Mesendoderm (in vitro differentiated cells): ENCODE measurements around the gene PAX5.

Source experiments
- DNase-seq: peaks from one replicate; pipeline ENCODE4 v3.0.0; 2013
- H2AK5ac ChIP-seq: 2 replicates; pipeline ENCODE4 v1.6.1; 2013; ENCODE audit warnings: low read length, inconsistent platforms
- H2BK120ac ChIP-seq: 2 replicates; pipeline ENCODE4 v1.6.1; 2013; ENCODE audit warnings: low read depth, mild to moderate bottlenecking, low read length, moderate library complexity, mixed read lengths
- H2BK15ac ChIP-seq: replicated peaks from 2 replicates; pipeline ENCODE4 v1.6.1; 2013; ENCODE audit warnings: low read depth, mild to moderate bottlenecking, moderate library complexity
- H2BK5ac ChIP-seq: 2 replicates; pipeline ENCODE4 v1.6.1; 2013; ENCODE audit warnings: low read length, inconsistent platforms
- H3K18ac ChIP-seq: 2 replicates; pipeline ENCODE4 v1.6.1; 2013; ENCODE audit warnings: mild to moderate bottlenecking, low read length, mixed read lengths
- H3K23ac ChIP-seq: one replicate; pipeline ENCODE4 v1.6.1; 2013; ENCODE audit warnings: low read length
- H3K27ac ChIP-seq: 2 replicates; pipeline ENCODE4 v1.5.1; 2013; ENCODE audit warnings: low read depth, mild to moderate bottlenecking, inconsistent platforms, low read length, moderate library complexity
- H3K27me3 ChIP-seq: 2 replicates; pipeline ENCODE4 v1.6.1; 2013; ENCODE audit warnings: low read length, control low read depth, mild to moderate bottlenecking, inconsistent platforms; ENCODE audit not compliant: insufficient read depth, poor library complexity
- H3K36me3 ChIP-seq: 2 replicates; pipeline ENCODE4 v1.6.1; 2013; ENCODE audit warnings: low read length, inconsistent platforms; ENCODE audit not compliant: control insufficient read depth, insufficient read depth
- H3K4ac ChIP-seq: one replicate; pipeline ENCODE4 v1.6.1; 2013; ENCODE audit warnings: low read depth, mild to moderate bottlenecking, low read length, moderate library complexity
- H3K4me1 ChIP-seq: 2 replicates; pipeline ENCODE4 v1.6.1; 2013; ENCODE audit warnings: low read depth, low read length, inconsistent platforms; ENCODE audit not compliant: control insufficient read depth
- H3K4me2 ChIP-seq: 2 replicates; pipeline ENCODE4 v1.6.1; 2013; ENCODE audit warnings: low read length
- H3K4me3 ChIP-seq: 2 replicates; pipeline ENCODE4 v1.5.1; 2013; ENCODE audit warnings: mild to moderate bottlenecking, low read length
- H3K56ac ChIP-seq: one replicate; pipeline ENCODE4 v1.6.1; 2013; ENCODE audit warnings: low read length
- H3K79me1 ChIP-seq: 2 replicates; pipeline ENCODE4 v1.6.1; 2013; ENCODE audit warnings: low read length, inconsistent platforms
- H3K79me2 ChIP-seq: 2 replicates; pipeline ENCODE4 v1.6.1; 2013; ENCODE audit warnings: mild to moderate bottlenecking, low read length; ENCODE audit not compliant: control insufficient read depth, insufficient read depth
- H3K9ac ChIP-seq: 2 replicates; pipeline ENCODE4 v1.6.1; 2013; ENCODE audit warnings: low read length, inconsistent platforms
- H4K5ac ChIP-seq: one replicate; pipeline ENCODE4 v1.6.1; 2013; ENCODE audit warnings: low read length
- H4K8ac ChIP-seq: one replicate; pipeline ENCODE4 v1.6.1; 2013; ENCODE audit warnings: low read depth, mild to moderate bottlenecking, control low read depth, low read length, moderate library complexity
- WGBS: extraction: QIAGEN DNeasy Blood & Tissue Kit; methylation state at CpG from one replicate; pipeline ENCODE4 v1.1.7; 2013; ENCODE audit warnings: low lambda C conversion rate, missing lambda C conversion rate; ENCODE audit not compliant: insufficient coverage; ENCODE audit errors: extremely low coverage; 5-methylcytosine and 5-hydroxymethylcytosine counted together

The PAX5 gene

DNA sequence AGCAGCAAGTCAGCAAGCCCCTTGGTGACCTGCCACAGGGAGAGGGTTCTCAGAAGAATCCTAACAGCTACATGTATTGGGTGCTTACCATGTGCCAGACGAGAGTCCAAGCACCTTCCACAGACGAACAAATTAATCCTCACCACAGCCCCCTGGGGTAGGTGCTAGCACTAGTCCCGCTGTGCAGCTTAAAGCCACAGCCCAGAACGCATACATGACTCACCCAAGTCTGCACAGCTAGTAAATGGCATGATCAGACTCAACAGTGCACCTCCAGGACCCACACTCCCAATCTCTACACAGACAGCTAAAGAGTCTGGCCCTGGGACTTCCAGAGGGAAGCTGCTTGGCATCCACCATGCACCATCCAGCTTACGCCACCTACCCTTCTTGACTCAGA is 111.5 kb downstream of the PAX5 start:
- Histone ChIP-seq H3K79me2 (no peaks in the 10 kb centered on the region), H3K27ac (no peak overlapping the region), H3K4ac (no peak overlapping the region), H3K18ac (no peak overlapping the region), H4K8ac (no peak overlapping the region), H3K9ac (no peak overlapping the region), H3K79me1 (no peaks in the 10 kb centered on the region), H3K56ac (no peak overlapping the region), H3K4me3 (no peak overlapping the region), H2BK5ac (no peak overlapping the region), H3K4me2 (no peak overlapping the region), H3K4me1 (no peaks in the 10 kb centered on the region), H2AK5ac (no peak overlapping the region), H2BK15ac (no peak overlapping the region), H3K27me3 (no peaks in the 10 kb centered on the region), H3K36me3 (no peaks in the 10 kb centered on the region), H3K23ac (no peak overlapping the region), H4K5ac (no peak overlapping the region), H2BK120ac (no peak overlapping the region)
- no CpG with 5 or more reads among the region's 5 CpGs for WGBS
- no peak for DNase-seq

DNA sequence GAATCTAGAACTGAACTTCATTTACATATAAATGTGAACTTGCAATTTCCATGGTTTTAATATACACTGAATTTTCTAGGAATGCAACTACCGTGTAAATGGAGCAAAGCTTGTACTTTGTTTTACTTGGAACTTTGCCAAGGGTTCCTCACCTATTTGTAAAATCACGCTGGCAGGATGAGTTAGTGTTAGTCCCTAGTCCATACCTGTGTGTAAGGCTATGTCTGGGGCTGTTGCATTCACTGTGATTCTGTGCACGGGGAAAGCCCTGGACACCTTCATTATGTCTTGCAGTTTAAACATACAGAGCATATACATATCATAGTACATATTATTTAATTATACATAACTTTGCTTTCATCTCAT is 119.9 kb downstream of the PAX5 start:
- no peak overlapping the region for H2BK5ac ChIP-seq
- H3K18ac ChIP-seq, result no peak overlapping the region
- H3K4ac ChIP-seq, result no peak overlapping the region
- H2BK120ac ChIP-seq, result no peak overlapping the region
- H3K56ac ChIP-seq, result no peak overlapping the region
- no peak overlapping the region for H3K4me3 ChIP-seq
- no peaks in the 10 kb centered on the region for H3K79me1 ChIP-seq
- H4K8ac ChIP-seq, result no peak overlapping the region
- H3K27me3 ChIP-seq, result no peaks in the 10 kb centered on the region
- H3K36me3 ChIP-seq, result no peaks in the 10 kb centered on the region
- no peak overlapping the region for H3K9ac ChIP-seq
- no peaks in the 10 kb centered on the region for H3K4me1 ChIP-seq
- no peaks in the 10 kb centered on the region for H3K79me2 ChIP-seq
- no peak for DNase-seq
- H3K4me2 ChIP-seq, result no peak overlapping the region
- no peak overlapping the region for H4K5ac ChIP-seq
- no CpG with 5 or more reads among the region's 3 CpGs for WGBS
- H2BK15ac ChIP-seq, result no peak overlapping the region
- H2AK5ac ChIP-seq, result no peak overlapping the region
- no peak overlapping the region for H3K23ac ChIP-seq
- no peak overlapping the region for H3K27ac ChIP-seq

DNA sequence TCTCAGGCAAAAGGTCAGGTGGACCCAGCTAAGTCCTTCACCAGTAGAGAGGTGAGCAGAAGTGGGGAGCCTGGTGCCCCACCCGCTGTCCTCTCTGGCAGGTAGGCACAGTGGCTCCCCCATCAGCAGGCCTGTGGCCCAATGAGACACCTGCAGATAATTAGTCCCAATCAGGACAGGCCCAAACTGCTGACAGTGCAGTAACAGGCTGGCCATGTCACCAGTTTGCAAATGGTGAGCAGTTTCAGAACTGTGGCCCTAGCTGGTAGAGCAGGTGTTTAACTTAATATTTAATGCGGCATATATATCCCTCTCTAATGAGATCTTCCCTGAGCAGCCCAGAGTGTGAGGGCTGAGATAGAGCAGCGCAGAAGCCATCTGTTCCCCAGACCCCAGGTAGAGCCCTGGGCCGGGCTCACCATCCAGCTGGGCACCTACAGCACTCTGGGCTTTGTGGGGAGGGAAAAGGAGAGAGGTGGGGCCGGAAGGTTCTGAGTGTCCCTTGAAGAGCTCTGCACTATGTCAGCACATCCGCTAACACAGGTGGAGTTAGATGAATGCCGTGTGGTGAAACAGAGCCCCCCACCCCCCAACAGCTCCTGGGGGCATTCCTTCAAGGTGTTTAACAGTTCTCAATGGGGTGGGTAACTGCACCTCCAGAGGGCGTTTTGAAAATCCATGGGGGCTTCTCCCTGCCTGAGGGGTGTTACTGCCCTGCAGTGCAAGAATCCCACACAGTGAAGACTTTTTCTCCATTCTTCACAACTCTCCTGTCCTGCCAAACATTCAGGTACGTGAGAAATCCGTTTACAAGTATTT is 120.5 kb downstream of the PAX5 start:
- DNase-seq, result no peak
- Histone ChIP-seq H3K36me3 (no peaks in the 10 kb centered on the region), H2AK5ac (no peak overlapping the region), H3K56ac (no peak overlapping the region), H3K4me1 (no peaks in the 10 kb centered on the region), H3K79me1 (no peaks in the 10 kb centered on the region), H2BK15ac (no peak overlapping the region), H3K4me2 (no peak overlapping the region), H3K27me3 (no peaks in the 10 kb centered on the region), H4K8ac (no peak overlapping the region), H3K23ac (no peak overlapping the region), H3K18ac (no peak overlapping the region), H3K4ac (no peak overlapping the region), H3K4me3 (no peak overlapping the region), H3K27ac (no peak overlapping the region), H3K9ac (no peak overlapping the region), H4K5ac (no peak overlapping the region), H2BK120ac (no peak overlapping the region), H3K79me2 (no peaks in the 10 kb centered on the region), H2BK5ac (no peak overlapping the region)
- WGBS, result no CpG with 5 or more reads among the region's 10 CpGs

DNA sequence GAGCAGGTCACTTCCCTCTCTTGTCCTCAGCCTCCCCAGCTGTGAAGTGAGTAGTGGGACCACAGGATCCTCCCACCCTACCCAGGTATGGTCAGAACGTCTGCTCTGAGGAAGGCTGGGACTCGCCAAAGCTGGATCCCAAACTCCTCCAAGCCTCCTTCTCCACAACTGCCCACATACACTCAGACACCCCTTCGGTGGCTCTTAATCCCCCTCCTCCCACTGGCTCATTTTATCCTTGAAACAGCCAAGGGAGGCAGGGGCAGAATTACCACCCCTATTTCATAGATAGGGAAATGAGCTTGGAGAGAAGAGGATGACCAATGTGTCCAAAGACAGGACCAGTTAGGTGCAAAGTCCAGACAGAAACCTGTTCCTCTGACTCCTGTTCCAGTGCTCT is 121.4 kb downstream of the PAX5 start:
- Histone ChIP-seq H3K18ac (no peak overlapping the region), H3K4ac (no peak overlapping the region), H3K27me3 (no peaks in the 10 kb centered on the region), H4K8ac (no peak overlapping the region), H3K79me2 (no peaks in the 10 kb centered on the region), H3K4me3 (no peak overlapping the region), H3K79me1 (no peaks in the 10 kb centered on the region), H2AK5ac (no peak overlapping the region), H3K56ac (no peak overlapping the region), H4K5ac (no peak overlapping the region), H3K4me1 (no peaks in the 10 kb centered on the region), H3K9ac (no peak overlapping the region), H3K27ac (no peak overlapping the region), H3K23ac (no peak overlapping the region), H2BK5ac (no peak overlapping the region), H2BK15ac (no peak overlapping the region), H3K36me3 (no peaks in the 10 kb centered on the region), H3K4me2 (no peak overlapping the region), H2BK120ac (no peak overlapping the region)
- no CpG with 5 or more reads among the region's 3 CpGs for WGBS
- DNase-seq, result no peak

DNA sequence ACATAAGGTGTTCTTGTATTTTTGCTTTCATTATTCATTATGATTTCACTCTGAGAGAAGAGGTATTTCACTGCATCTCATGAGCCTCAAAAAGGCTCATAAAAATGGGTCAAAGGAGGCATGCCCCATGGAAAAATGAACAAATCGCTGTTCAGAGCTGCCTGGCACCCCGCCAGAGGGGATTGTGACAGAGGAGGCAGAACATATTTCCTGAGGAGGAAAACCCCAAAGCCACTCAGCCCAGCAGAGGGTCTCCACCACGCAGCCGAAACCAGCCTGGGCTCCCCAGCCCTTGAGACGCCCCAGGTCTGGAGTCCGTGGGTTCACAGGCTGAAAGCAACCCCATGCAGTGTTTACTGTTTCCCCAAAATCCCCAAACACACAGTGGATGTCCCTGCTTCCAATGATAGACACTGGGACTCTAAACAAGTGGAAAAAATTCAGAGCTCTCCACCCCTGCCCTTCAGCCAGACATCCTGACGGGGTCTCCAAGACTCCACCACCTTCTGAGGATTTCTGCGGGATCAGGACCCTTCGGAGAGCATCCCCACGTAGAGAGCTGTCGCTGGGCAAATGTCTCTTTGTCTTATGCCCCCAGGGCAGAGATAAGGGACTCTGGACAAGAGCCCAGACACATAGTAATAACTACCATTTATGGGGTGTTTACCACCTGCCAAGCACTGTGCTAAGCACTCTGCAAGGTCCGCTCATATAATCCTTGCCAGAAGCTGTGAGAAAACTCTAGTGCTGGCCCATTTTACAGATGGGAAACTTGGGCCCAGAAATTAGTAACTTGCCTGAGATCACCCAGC is 122.3 kb downstream of the PAX5 start:
- DNase-seq, result no peak
- no peak overlapping the region for H2BK120ac ChIP-seq
- H3K27me3 ChIP-seq, result no peaks in the 10 kb centered on the region
- H2BK15ac ChIP-seq, result no peak overlapping the region
- H4K8ac ChIP-seq, result no peak overlapping the region
- no peaks in the 10 kb centered on the region for H3K4me1 ChIP-seq
- WGBS, result no CpG with 5 or more reads among the region's 12 CpGs
- H3K4me3 ChIP-seq, result no peak overlapping the region
- no peak overlapping the region for H3K27ac ChIP-seq
- no peaks in the 10 kb centered on the region for H3K79me2 ChIP-seq
- no peaks in the 10 kb centered on the region for H3K36me3 ChIP-seq
- no peak overlapping the region for H2BK5ac ChIP-seq
- no peak overlapping the region for H3K18ac ChIP-seq
- no peak overlapping the region for H3K56ac ChIP-seq
- no peak overlapping the region for H4K5ac ChIP-seq
- no peak overlapping the region for H3K9ac ChIP-seq
- no peak overlapping the region for H2AK5ac ChIP-seq
- H3K4ac ChIP-seq, result no peak overlapping the region
- no peak overlapping the region for H3K23ac ChIP-seq
- H3K4me2 ChIP-seq, result no peak overlapping the region
- H3K79me1 ChIP-seq, result no peaks in the 10 kb centered on the region
